IPS-11a (cell line): Measurements from ENCODE around the gene FBXL16.
"Not testable (repeated sequence)": the region's sequence is repeated elsewhere in the genome, so short reads cannot be mapped to it uniquely, and the experiment has no call there.

Source experiments
- H3K4me3 ChIP-seq: one replicate; pipeline ENCODE4 v1.5.1; 2013; ENCODE audit warnings: low read depth, low read length, control low read depth

Gene FBXL16

DNA sequence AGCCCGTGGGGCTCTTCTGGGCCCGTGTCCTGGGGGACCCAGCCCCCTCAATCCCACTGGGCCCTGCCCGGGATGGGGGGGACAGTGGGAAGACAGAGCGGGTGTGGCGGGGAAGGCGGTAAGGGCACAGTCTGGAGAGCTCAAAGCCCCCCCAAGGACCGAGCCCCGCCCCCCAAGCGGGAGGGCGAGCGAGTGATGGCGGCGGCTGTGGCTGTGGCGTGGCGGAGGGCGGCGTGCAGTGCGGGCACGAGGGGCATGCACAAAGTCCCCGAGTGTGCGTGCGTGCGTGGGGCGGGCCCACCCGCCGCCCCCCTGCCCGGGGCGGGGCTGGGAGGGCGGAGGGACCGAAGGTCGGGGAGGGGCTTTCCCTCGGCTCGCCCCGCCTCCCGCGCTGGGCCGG is 11.8 kb downstream of the FBXL16 start:
- H3K4me3 ChIP-seq, result peak overlapping the region; percentile 14

DNA sequence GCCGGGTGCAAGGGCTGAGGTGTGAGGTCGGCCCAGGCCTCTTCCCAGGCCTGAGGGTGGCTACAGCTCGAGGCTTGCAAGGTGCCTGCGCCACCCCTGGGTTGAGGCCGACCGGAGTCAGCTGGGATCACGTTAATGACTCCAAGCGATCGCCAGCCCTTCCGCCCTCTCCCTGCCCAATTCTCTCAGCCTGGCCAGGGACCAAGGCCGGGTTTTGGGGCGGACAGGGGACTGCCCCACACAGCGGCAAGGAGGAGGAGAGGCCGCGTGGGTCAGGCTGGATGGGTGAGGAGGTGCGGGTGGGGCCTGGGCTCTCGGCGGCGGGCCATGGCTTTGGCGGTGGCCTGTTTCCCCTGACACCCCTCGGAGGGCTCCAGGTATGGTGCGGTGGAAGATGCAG is 12.2 kb downstream of the FBXL16 start:
- H3K4me3 ChIP-seq, result no peak overlapping the region

DNA sequence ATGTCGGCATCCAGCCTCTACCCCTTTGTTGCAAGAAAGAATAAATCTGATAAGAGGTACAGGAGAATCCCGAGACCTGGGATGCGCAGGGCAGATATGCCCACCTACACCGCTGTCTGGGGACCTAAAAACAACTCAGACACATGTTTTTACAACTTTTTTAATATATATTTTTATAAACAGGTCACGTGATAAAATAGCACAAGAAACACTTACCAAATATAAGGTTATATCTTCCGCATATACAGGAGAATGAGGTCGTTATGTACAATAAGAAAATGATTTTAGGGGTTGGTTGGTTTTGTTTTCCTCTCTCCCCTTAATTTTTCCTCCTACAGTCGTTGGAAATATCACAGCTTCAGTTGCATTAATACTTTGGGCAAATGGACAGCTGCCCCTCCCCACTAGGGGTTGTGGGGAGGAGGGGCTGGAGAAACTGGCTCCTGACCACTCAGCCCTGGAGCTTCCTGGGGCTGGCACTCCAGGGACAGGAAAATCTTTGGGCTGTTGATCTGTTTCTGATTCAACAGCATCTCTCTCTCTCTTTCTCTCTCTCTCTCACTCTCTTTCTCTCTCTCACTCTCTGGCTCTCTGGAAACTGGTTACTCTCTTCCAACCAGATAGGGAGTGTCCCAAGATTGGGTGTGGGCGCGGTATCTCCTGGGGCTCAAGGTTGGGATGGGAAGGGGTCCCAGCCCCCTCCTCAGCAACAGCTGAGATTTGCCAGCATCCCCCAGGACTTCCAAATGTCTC is 13.1 kb downstream of the FBXL16 start:
- H3K4me3 ChIP-seq, result no peak overlapping the region

DNA sequence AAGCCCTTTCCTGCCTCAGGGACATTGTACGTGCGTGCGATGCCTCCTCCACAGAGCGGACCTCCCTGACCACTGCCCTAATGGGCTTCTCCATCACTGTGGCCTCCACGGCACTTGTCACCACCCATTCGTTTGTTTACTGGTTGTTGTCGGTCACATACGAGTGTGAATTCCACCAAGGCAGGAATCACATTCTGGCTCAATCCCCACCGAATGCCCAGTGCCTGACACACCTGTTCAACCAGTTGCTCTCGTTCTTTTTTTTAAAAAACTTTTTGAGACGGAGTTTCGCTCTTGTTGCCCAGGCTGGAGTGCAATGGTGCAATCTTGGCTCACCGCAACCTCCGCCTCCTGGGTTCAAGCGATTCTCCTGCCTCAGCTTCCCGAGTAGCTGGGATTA is 14.4 kb downstream of the FBXL16 start:
- H3K4me3 ChIP-seq, result not testable (repeated sequence)

DNA sequence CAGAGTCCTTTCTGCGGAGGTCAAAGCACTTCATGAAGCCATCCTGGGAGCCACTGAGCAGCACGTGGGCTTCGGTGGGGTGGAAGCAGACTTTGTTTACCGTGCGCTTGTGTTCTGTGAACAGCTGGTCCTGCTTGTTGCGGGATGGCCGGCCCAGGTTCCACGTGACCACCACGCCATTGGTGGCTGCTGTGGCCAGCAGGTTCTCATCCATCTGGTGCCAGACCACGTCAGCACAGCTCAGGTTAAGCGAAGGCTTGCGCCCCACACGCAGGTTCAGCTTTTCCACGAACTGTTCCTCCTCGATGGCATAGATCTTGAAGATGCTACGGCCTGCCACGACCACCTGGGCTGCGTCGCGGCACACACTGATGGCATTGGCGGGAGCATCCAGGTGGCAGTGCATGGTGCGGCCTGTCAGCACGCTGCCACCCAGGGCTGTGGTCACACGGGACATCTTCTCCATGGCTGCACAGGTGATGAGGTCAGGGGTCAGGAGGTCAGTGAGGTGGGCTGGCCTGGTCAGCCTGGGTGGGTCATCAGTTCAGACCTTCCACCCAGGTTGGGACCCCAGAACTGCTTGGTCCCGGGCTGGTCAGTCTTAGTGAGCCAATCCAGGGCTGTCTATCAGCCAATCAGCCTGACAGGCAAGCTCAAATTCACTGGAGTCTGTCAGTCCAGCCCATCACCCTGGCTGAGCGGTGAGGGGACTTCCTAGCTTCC is 16.3 kb downstream of the FBXL16 start:
- H3K4me3 ChIP-seq, result peak overlapping the region; percentile 59

DNA sequence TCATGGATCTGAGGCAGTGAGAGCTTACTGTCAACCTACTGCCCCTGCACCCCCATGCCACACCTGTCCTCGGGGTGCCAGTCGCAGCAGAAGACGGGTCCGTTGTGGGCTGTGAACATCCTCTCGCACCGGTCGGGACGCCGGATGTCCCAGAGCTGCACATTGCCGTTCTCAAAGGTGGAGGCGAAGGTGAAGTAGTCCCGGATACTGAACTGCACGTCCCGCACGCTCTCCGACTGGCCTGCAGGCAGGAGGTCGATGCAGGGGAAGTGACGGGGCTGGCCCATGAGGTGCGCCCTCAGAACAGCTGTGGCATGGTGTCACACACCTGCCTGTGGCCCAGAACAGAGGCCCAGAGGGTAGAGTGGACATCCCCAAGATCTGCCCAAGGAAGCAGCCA is 18.1 kb downstream of the FBXL16 start:
- H3K4me3 ChIP-seq, result no peak overlapping the region

DNA sequence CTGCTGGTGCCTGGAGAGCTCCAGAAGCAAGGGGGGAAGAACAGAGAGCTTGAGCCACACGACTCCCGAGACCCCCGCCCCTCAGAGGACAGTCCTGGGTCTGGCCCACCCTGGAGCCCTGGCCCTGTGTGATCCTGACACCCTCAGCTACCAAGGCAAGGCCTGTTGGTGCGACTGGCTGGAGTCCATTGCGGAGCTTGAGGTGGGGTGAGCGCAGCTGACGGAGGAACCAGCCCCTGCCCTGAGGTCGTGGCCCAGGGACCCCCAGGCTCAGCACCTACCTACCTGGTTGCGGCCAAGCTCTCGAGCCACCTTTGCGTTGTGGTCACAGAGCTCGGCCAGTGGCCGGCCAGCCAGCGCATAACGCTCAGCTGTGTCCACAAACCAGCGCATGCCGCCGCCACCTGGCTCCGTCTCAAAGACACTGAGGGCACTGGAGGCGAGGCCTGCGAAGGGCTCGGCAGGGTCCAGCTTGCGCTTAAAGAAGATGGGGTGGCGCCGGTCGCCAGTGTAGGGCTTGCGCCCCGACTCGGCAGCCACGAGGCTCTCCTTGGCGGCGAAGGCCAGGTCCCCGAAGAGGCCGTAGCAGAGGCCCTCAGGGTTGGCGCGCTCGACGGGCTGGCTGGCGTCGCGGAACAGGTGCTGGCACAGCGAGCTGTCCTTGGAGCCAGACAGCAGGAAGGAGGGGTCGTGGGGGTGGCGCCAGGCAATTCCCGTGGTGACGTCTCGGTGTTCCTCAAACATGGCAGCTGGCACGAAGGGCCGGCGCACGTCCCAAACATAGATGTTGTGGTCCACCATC is 18.9 kb downstream of the FBXL16 start:
- no peak overlapping the region for H3K4me3 ChIP-seq

DNA sequence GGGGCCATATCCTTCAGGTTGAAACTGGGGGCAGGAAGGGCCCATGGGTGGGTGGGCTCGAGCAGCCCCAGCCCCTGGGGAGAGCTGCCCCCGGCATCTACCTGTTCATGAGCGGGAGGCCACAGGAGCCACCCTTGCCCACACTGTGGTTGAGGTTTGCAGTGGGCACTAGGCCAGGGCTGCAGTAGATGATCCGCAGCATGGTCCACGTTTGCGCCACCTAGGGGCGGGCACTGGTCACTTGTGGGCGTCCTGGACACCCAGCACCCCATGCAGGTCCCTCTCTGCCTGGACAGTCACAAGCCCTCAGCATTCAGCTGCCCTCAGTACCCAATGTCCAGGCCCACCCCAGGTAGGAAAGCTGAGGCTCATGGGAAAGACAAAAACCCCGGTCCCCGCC is 19.6 kb downstream of the FBXL16 start:
- no peak overlapping the region for H3K4me3 ChIP-seq

DNA sequence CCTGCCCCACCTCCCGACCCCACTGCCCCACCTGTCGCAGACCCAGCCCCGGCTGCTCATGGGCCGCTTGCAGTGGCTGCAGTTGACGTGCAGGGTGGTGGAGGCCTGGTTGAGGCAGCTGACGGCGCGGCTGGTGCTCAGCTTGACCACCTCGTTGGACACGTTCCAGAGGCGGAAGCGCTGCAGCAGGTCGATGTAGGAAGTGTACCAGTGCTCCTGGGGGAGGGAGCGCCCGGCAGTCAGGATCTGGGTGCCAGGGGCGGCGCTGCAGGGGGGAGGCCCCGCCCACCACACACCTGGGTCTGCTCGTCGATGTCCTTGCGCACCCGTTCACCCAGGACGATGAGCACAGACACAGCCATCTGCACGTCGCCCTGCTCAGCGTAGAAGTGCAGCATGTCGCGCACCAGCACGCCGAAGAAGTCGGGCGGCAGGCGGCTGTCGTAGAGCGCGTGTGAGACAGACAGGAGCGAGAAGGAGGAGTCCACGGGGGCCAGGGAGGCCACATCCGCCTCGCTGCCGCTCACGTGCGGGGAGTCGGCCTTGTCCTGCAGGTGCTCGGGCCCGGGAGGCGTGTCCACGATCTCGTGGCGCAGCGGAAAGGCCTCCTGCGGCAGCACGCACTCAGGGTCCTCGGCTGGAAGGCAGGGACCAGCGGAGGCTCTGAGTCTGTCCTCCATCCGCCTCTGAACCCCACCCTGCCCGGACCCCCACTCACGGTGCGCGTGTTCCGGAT is 20.5 kb downstream of the FBXL16 start:
- no peak overlapping the region for H3K4me3 ChIP-seq

DNA sequence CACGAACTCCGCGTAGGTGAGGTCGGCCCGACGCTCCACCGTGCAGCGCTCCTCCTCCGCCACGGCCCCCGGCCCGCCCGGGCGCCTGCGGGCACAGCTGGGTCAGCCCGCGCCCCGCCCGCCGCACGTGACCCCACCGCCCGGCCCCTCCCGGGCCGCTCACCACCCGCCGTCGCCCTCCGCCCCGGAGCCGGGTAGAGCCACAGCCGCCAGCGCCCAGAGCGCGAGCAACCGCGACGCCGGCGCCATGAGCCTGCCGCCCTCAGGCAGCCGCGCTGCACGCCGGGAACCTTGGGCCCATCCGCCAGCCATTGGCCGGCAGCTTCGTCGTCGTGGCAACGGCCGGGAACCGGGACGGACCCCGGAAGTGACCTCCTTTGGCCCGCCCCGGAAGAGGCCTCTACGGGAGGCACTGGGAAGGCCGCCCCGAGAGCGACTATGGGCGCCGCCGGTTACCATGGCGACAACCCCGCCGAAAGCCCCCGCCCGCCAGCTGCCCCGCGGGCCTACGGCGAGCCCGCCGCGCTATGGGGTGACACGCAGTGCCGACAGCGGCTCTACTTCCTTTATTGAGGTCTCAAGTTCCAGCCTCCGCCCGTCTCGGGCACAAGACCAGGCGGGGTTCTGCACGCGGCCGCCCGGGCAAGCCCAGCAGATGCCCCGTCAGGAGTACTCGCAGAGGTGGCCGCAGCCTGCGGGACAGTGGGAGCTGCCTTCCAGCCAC is 21.4 kb downstream of the FBXL16 start, which contains the start of gene JMJD8:
Gene JMJD8 (minus strand): TSS at position 264 of the 724 bp plus-strand sequence. CDS start 15 bp downstream, at position 249.
- H3K4me3 ChIP-seq, result peak within 1 kb of the TSS; percentile 81

DNA sequence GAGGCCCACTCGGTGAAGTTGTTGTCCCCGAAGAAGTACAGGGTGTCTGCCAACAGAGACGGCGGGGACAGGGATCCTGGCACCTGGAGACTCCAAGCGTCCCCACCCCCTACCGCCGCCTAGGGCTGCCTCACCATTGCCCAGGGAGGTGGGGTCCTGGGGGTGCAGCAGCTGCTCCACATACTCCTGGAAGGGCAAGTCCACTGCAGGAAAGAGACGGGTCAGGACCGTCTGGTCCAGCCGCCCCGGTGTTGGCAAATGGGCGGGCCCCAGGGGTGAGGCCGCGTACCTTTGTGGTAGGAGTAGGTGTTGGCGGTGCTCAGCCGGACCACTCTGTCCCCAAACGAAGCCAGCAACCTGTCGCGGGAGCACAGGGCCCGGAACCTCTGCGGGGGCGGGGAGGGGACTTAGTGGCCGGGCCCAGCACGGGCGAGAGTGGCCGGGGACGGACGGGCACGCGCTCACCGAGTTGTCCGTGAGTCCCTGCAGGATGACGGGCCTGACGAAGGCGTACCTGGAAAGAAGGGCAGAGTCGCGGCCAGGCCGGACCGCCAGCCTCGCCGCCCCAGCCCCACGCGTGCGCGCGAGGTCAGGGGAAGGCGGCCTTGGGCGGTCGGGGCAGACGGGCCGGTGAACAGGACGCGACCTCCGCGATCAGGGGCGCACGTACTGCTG is 22.1 kb downstream of the FBXL16 start:
- H3K4me3 ChIP-seq, result peak overlapping the region; percentile 81

DNA sequence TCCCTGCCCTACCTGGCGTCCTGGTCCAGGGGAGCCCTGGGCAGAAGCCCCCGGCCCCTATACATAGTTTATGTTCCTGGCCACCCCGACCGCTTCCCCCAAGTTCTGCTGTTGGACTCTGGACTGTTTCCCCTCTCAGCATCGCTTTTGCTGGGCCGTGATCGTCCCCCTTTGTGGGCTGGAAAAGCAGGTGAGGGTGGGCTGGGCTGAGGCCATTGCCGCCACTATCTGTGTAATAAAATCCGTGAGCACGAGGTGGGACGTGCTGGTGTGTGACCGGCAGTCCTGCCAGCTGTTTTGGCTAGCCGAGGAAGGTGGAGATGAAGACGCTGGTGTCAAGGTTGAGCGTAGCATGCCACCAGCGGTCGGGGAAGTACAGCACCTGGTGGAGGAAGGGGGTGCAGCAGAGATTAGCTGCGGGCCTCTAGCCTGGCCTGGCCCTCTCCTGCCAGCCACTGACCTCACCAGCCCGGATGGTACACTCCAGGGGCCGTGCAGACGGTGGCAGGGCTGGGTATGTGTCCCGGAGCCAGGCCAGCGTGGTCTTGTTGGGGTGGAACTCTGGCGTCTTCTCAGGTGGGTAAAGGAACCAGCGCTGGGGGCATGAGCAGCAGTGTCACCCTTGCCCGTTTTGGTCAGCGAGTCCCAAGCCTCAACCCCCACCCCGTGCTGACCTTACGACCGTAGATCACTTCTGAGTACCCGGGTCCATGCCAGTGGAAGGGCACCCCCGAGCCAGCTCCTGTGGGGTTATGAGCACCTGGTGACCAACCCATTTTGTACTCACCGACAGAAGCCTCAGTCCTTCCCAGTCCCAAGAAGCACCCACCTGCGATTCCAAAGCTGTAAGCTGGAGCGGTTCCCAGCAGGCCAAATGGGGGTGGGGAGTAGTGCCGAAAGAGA is 22.9 kb downstream of the FBXL16 start:
- no peak overlapping the region for H3K4me3 ChIP-seq

DNA sequence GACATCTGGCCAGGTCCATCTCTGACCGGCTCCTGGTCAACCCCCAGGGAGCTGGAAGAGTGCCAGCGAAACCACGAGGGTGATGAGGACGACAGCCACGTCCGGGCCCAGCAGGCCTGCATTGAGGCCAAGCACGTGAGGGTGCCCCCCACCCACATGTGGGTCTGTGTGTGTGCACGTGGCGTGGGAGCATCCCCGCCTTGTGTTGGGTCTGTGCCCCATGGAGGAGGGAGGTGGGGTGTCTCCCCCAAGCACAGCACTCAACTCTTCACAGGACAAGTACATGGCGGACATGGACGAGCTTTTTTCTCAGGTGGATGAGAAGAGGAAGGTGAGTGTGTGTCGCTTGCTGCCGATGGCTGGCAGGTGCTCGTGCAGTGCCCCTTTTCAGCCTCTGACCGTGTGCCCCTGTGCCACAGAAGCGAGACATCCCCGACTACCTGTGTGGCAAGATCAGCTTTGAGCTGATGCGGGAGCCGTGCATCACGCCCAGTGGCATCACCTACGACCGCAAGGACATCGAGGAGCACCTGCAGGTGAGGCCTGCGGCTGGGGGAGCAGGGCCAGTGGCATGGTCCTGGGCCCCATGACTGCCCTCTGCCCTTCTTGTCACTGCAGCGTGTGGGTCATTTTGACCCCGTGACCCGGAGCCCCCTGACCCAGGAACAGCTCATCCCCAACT is 23.7 kb downstream of the FBXL16 start:
- no peak overlapping the region for H3K4me3 ChIP-seq

DNA sequence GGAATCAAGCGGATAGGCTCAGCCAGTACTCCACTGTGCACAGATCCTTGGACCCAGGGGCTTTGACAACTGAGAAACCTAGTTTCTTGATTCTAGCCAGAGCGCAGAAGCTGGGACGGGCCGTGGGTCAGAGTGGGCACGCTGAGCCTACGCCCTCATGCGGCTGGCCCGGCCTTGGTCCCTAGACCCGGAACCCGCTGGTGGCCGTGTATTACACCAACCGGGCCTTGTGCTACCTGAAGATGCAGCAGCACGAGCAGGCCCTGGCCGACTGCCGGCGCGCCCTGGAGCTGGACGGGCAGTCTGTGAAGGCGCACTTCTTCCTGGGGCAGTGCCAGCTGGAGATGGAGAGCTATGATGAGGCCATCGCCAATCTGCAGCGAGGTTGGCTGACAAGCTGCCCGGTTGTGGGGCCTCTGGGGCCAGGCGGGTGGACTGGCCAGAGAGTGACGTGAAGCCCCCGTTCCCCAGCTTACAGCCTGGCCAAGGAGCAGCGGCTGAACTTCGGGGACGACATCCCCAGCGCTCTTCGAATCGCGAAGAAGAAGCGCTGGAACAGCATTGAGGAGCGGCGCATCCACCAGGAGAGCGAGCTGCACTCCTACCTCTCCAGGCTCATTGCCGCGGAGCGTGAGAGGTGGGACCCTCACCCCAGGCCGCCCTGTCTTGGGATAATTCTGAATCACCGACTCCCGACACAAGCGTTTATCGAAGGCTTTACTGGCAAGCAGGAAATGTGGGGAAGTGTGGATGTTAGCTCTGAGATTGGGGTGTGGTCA is 24.4 kb downstream of the FBXL16 start:
- peak overlapping the region; percentile 74 for H3K4me3 ChIP-seq

DNA sequence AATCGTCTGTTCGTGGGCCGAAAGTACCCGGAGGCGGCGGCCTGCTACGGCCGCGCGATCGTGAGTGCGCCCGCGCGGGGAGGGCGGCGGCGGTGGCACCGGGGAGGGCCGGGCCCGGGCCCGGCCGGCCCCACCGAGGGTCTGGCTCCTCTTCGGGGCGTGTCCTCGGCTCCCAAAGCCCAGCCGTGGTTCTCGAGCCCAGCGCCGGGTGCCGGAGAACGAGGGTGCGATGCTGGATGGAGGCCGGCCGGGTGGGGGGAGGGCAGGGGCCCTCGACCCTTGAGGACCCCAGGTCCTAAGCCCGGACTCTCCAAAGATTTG is 25.0 kb downstream of the FBXL16 start:
- H3K4me3 ChIP-seq, result peak overlapping the region; percentile 74

DNA sequence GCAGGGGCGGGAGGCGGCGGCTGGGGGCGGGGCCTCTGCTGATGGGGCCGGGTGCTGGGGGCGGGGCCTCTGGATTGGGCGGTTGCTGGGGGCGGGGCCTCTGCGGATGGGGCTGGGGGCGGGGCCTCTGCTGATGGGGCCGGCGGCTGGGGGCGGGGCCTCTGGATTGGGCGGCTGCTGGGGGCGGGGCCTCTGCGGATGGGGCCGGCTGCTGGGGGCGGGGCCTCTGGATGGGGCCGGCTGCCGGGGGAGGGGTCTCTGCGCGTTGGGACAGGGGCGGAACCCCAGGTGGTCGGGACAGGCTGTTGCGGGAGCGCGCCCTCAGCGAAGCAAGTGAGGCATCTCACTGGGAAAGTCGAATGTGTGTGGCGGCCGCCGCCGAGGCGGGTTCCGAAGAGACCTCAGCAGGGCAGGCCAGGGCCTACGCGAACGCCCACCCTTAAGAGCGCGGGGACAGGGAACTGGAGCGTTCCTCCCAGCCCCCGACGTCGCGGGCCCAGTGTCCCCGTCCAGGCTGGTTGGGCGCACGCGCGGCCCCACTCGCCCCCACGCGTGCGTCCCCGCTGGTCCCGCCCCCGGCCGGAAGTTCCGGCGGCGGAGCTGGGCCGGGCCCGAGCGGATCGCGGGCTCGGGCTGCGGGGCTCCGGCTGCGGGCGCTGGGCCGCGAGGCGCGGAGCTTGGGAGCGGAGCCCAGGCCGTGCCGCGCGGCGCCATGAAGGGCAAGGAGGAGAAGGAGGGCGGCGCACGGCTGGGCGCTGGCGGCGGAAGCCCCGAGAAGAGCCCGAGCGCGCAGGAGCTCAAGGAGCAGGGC is 25.6 kb downstream of the FBXL16 start, which contains the start of gene STUB1:
Gene STUB1 (plus strand): TSS at position 597 of the 811 bp plus-strand sequence. CDS start 116 bp downstream, at position 713.
- peak within 1 kb of the TSS; percentile 74 for H3K4me3 ChIP-seq
